Ovary (tissue), 9 donors: ENCODE results near the gene IFRD1. TPM values are rescaled to one million over a fixed set of nuclear protein-coding genes. Genes with fewer than 3 reads are reported as not detected.

Experiments used
- DNase-seq, 5 donors: peaks; one replicate each; pipeline ENCODE4 v3.0.0-alpha.2; 2019 to 2020
- H3K27ac ChIP-seq, 2 donors: fragments of 200-600 bp; one replicate each; pipeline versions ENCODE4 v1.5.1 to v1.8.0; 2019 to 2022
- H3K27me3 ChIP-seq: fragments of 200-600 bp; one replicate; pipeline ENCODE4 v1.8.0; 2022
- H3K36me3 ChIP-seq: fragments of 200-600 bp; sonication (generic); one replicate; pipeline ENCODE4 v1.5.1; 2019
- H3K4me1 ChIP-seq: one replicate; pipeline ENCODE4 v1.8.1; 2013; ENCODE audit warnings: mild to moderate bottlenecking, moderate library complexity; ENCODE audit not compliant: insufficient read depth
- H3K4me3 ChIP-seq: fragments of 200-600 bp; sonication (generic); one replicate; pipeline ENCODE4 v1.5.1; 2017
- H3K9me3 ChIP-seq, 2 donors: fragments of 200-600 bp in 1 of 2; sonication (generic) in 1 of 2; one replicate each; pipeline versions ENCODE4 v1.5.1 to v1.8.1; 2013 to 2019; ENCODE audit warnings: mild to moderate bottlenecking in 1 of 2, moderate library complexity in 1 of 2
- CTCF ChIP-seq, 3 donors: fragments of 450-650 bp in 2 of 3; fragments of 200-600 bp in 1 of 3; IDR thresholded peaks; one replicate each; pipeline versions ENCODE4 v1.5.1 to v1.8.0; 2016 to 2022; ENCODE audit warnings: antibody characterized with exemption in 3 of 3, mild to moderate bottlenecking in 1 of 3
- EP300 ChIP-seq: sonication (generic); formaldehyde crosslinking; IDR thresholded peaks from one replicate; pipeline ENCODE4 v1.6.1; 2017; ENCODE audit warnings: antibody characterized with exemption
- POLR2A ChIP-seq: fragments of 450-650 bp; IDR thresholded peaks from one replicate; pipeline ENCODE4 v1.6.1; 2017; ENCODE audit warnings: antibody characterized with exemption, mild to moderate bottlenecking, moderate library complexity
- WGBS, 3 donors: extraction: QIAGEN DNeasy Blood & Tissue Kit in 1 of 3; methylation state at CpG; one replicate each; pipeline versions ENCODE4 v1.1.5 to v1.1.7; 2013 to 2017; 5-methylcytosine and 5-hydroxymethylcytosine counted together
- intact Hi-C, 4 donors: fragments of 100-400 bp; cut with DNase I; formaldehyde crosslinking; loops; one replicate each; pipeline versions ENCODE4 v1.11.0 to v1.15.1; 2022 to 2023
- polyA plus RNA-seq, 2 donors: library from polyadenylated mRNA; stranded (reverse); fragments of 200-250 nt in 1 of 2; fragments of 350-450 nt in 1 of 2; fragmentation: Illumina TruSeq in 1 of 2; extraction: RNeasy Lipid Tissue Mini Kit (QIAGEN cat#74804) in 1 of 2; gene quantifications; one replicate each; pipeline ENCODE4 v1.2.3, GENCODE V29; 2013 to 2014
- total RNA-seq, 7 donors: library from RNA; depleted of rRNA in 2 of 7; stranded (reverse); fragments of >200 nt in 2 of 7; fragmentation: NEBNext Ultra II Directional in 3 of 7; extraction: Animal tissue kit (Norgen Biotek cat#: 25700) in 3 of 7; gene quantifications; one replicate each; pipeline versions ENCODE4 v1.1.0 to v1.2.4, GENCODE V29; 2016 to 2023
- donor health status: DM: no; HTN: no; CAD: no; lungs with moderate emphysema.
- donor health status: DM: no; HTN: no; CAD: no.
- donor health status: Bipolar disorder and iron deficiency.
- donor health status: DM: yes; HTN: yes; CAD: no.
- donor health status: DM: no; HTN: no; CAD: no.
- donor health status: DM: yes; HTN: yes; CAD: no.

IFRD1 gene
- total and polyA plus RNA-seq, 9 donors, result 21.2 to 75.1 (median 37.2) TPM

DNA sequence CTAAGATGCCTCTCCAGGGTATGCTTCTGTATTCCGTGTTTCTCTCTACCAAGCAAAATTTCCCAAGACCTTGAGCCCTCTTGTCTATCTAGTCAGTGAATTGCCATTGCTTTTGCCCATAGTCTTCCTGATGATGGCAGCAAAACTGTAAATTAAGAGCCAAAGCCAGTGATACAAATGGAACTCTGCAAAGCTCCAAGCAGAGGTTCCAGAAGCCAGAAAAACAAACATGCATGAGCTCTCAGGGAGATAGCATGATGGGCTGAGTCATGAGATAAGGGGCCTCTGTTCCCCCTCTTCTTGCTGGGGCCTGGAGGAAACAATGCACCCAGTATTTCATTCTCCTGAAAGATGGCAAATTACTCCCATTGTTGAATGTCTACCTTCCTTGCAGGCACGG is 55.2 kb downstream of the IFRD1 start:
- Histone ChIP-seq H3K36me3 (no peaks in the 10 kb centered on the region), H3K9me3 (no peaks in the 10 kb centered on the region), H3K4me3 (no peak overlapping the region), H3K4me1 (no peaks in the 10 kb centered on the region), H3K27ac (no peak overlapping the region), H3K27me3 (no peaks in the 10 kb centered on the region)
- TF ChIP-seq EP300 (no peak), CTCF (IDR thresholded peaks at IDR 0.05) (no peak), POLR2A (no peak)
- 82 to 84% (median 83%) methylated on average over 2 of the region's 2 CpGs for WGBS, 3 donors
- DNase-seq, result no peak
- intact Hi-C loops, result no loop called here

DNA sequence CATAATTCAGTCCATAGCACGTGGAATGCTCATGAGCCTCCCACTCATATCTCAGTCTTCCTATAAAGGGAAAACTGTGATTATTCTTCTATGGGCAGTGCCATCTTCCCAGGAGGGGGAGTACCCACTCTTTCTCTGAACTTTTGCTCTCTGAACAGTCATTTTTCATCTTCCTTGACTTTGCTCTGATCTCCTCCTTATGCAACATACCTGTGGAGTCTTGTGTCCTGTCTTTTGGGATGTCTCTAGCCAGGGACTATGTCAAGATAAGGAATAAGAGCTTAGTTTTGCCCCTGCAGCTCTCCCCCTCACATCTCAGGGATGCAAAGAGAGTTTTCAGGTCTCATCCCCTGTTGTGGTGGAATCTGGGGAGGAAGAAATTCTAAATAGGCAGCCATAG is 58.1 kb downstream of the IFRD1 start:
- Histone ChIP-seq H3K27ac (no peak overlapping the region), H3K36me3 (no peaks in the 10 kb centered on the region), H3K4me3 (no peak overlapping the region), H3K27me3 (no peaks in the 10 kb centered on the region), H3K4me1 (no peaks in the 10 kb centered on the region), H3K9me3 (no peaks in the 10 kb centered on the region)
- WGBS, 3 donors, result 46 to 62% (median 50%) methylated on average over 1 of the region's 1 CpG
- no peak for DNase-seq
- intact Hi-C loops, result no loop called here
- no peak for TF ChIP-seq EP300
- no peak for TF ChIP-seq CTCF (IDR thresholded peaks at IDR 0.05)
- TF ChIP-seq POLR2A, result no peak

- intact Hi-C loops, result no loop called here
- TF ChIP-seq EP300, result no peak
- TF ChIP-seq POLR2A, result no peak
- no peak for TF ChIP-seq CTCF (IDR thresholded peaks at IDR 0.05)
These were observed 59.1 kb downstream of the IFRD1 start for GRCh38 chr7:112509402-112509801.

GRCh38 chr7:112510001-112510742 is 59.9 kb downstream of the IFRD1 start:
- no peak for TF ChIP-seq EP300
- TF ChIP-seq CTCF (IDR thresholded peaks at IDR 0.05), result no peak
- no peak for TF ChIP-seq POLR2A
- 52 to 64% (median 59%) methylated on average over 5 of the region's 5 CpGs for WGBS, 3 donors
- H3K36me3 ChIP-seq, result no peaks in the 10 kb centered on the region
- intact Hi-C loops, result no loop called here
- H3K4me3 ChIP-seq, result no peak overlapping the region
- H3K27me3 ChIP-seq, result no peaks in the 10 kb centered on the region
- H3K9me3 ChIP-seq, result no peaks in the 10 kb centered on the region
- H3K27ac ChIP-seq, result no peak overlapping the region
- no peak for DNase-seq
- no peaks in the 10 kb centered on the region for H3K4me1 ChIP-seq

More at GRCh38 chr7:112509402-112509801, 59.1 kb downstream of the IFRD1 start:
- Histone ChIP-seq H3K4me1 (no peaks in the 10 kb centered on the region), H3K27me3 (no peaks in the 10 kb centered on the region), H3K4me3 (no peak overlapping the region), H3K9me3 (no peaks in the 10 kb centered on the region), H3K36me3 (no peaks in the 10 kb centered on the region), H3K27ac (no peak overlapping the region)
- no peak for DNase-seq
- 40 to 50% (median 40%) methylated on average over 5 of the region's 5 CpGs for WGBS, 3 donors
